K562 (cell line): ENCODE results near the gene ETV2. TPM values are rescaled to one million over a fixed set of nuclear protein-coding genes. Genes with fewer than 3 reads are reported as not detected.

ENCODE experiments used
- ESRRA ChIP-seq: fragments of 450-650 bp; IDR thresholded peaks from 2 replicates; pipeline ENCODE4 v1.6.1; 2014; ENCODE audit warnings: low read depth, mild to moderate bottlenecking, moderate library complexity, borderline replicate concordance
- FOXJ3 ChIP-seq: sonication (generic); formaldehyde crosslinking; IDR thresholded peaks from 2 replicates; pipeline ENCODE4 v1.4.0; 2020; ENCODE audit warnings: mild to moderate bottlenecking, missing genetic modification reagents
- HDAC1 ChIP-seq, 2 experiments: fragments of 450-650 bp; IDR thresholded peaks; 2 replicates each; pipeline ENCODE4 v1.6.1; 2016 to 2017; ENCODE audit warnings: inconsistent platforms in 1 of 2, mild to moderate bottlenecking in 1 of 2, moderate library complexity in 1 of 2
- HDAC2 ChIP-seq: fragments of 450-650 bp; IDR thresholded peaks from 2 replicates; pipeline ENCODE4 v1.6.1; 2016; ENCODE audit warnings: mild to moderate bottlenecking
- HLTF ChIP-seq: fragments of 450-650 bp; IDR thresholded peaks from 2 replicates; pipeline ENCODE4 v1.6.1; 2016
- NCOA1 ChIP-seq: fragments of 450-650 bp; IDR thresholded peaks from 2 replicates; pipeline ENCODE4 v1.6.1; 2016; ENCODE audit warnings: low read depth
- NFATC3 ChIP-seq: fragments of 450-650 bp; IDR thresholded peaks from 2 replicates; pipeline ENCODE4 v1.6.1; 2017; ENCODE audit warnings: mild to moderate bottlenecking
- NR3C1 ChIP-seq: sonication (generic); formaldehyde crosslinking; IDR thresholded peaks from 2 replicates; pipeline ENCODE4 v1.8.1; 2022; ENCODE audit warnings: missing genetic modification reagents
- NUFIP1 ChIP-seq: fragments of 450-650 bp; IDR thresholded peaks from 2 replicates; pipeline ENCODE4 v1.6.1; 2018; ENCODE audit not compliant: partially characterized antibody
- PCBP1 ChIP-seq: fragments of 200-400 bp; formaldehyde crosslinking; IDR thresholded peaks from 2 replicates; pipeline ENCODE4 v1.6.1; 2018; ENCODE audit warnings: mild to moderate bottlenecking, low read depth, low read length; ENCODE audit not compliant: poor library complexity, severe bottlenecking
- SAFB ChIP-seq: fragments of 200-400 bp; formaldehyde crosslinking; IDR thresholded peaks from 2 replicates; pipeline ENCODE4 v1.6.1; 2017; ENCODE audit warnings: low read depth, low read length, borderline replicate concordance
- SNIP1 ChIP-seq: fragments of 450-650 bp; IDR thresholded peaks from 2 replicates; pipeline ENCODE4 v1.7.1; 2017; ENCODE audit warnings: low read depth, mild to moderate bottlenecking
- ZNF143 ChIP-seq: sonication (generic); formaldehyde crosslinking; IDR thresholded peaks from 2 replicates; pipeline ENCODE4 v1.9.0; 2022; ENCODE audit warnings: mild to moderate bottlenecking, missing genetic modification reagents
- ZNF174 ChIP-seq: fragments of 250-450 bp; sonication (Bioruptor Pico); IDR thresholded peaks from 2 replicates; pipeline ENCODE4 v1.4.0; 2020; ENCODE audit warnings: mild to moderate bottlenecking
- ZNF197 ChIP-seq: fragments of 200-800 bp; sonication (Bioruptor generic); IDR thresholded peaks from 2 replicates; pipeline ENCODE4 v1.6.1; 2016; ENCODE audit warnings: low read depth, missing genetic modification characterization, missing compliant biosample characterization
- ZNF408 ChIP-seq: fragments of 250-450 bp; sonication (Bioruptor Pico); IDR thresholded peaks from 2 replicates; pipeline ENCODE4 v1.4.0; 2020; ENCODE audit warnings: low read depth, mild to moderate bottlenecking, moderate library complexity
- ZNF668 ChIP-seq: fragments of 250-450 bp; sonication (Bioruptor Pico); IDR thresholded peaks from 2 replicates; pipeline ENCODE4 v1.8.0; 2022; ENCODE audit warnings: mild to moderate bottlenecking, inconsistent platforms
- polyA plus RNA-seq, 8 experiments: library from polyadenylated mRNA; depleted of rRNA in 4 of 8; stranded (reverse) in 5 of 8; unstranded in 3 of 8; fragments of >200 nt; fragmentation: Nextera tagmentation in 2 of 8; fragmentation: Illumina TruSeq in 1 of 8; extraction: Ambion mirVana in 2 of 8; extraction: Trizol in 1 of 8; gene quantifications; 2 replicates each; pipeline versions ENCODE4 v1.2.1 to v1.2.3, GENCODE V29; 2011 to 2014; ENCODE audit warnings: inconsistent platforms in 1 of 8, missing spikeins in 1 of 8
- total RNA-seq, 7 experiments: library from RNA; depleted of rRNA in 6 of 7; stranded (reverse); fragments of >200 nt in 6 of 7; fragmentation: Illumina TruSeq in 2 of 7; extraction: Trizol in 2 of 7; gene quantifications; 2 replicates each; pipeline versions ENCODE4 v1.2.1 to v1.2.3, GENCODE V29; 2011 to 2021; ENCODE audit warnings: low replicate concordance in 1 of 7
- TF ChIP-seq, protein P1 (sequence below): fragments of 200-800 bp; sonication (Bioruptor generic); IDR thresholded peaks from 2 replicates; pipeline ENCODE4 v1.6.1; 2017; ENCODE audit warnings: missing genetic modification characterization, missing compliant biosample characterization
- TF ChIP-seq, protein P2 (sequence below): fragments of 250-450 bp; sonication (Bioruptor Pico); IDR thresholded peaks from 2 replicates; pipeline ENCODE4 v1.5.0; 2022; ENCODE audit warnings: mild to moderate bottlenecking
- TF ChIP-seq, protein P3 (sequence below): IDR thresholded peaks from 3 replicates; pipeline ENCODE4 v1.6.1; 2011; ENCODE audit warnings: borderline replicate concordance, mild to moderate bottlenecking; ENCODE audit not compliant: insufficient read length, insufficient read depth
- TF ChIP-seq, protein P4 (sequence below): fragments of 450-650 bp; IDR thresholded peaks from one replicate; pipeline ENCODE4 v1.6.1; 2018; ENCODE audit warnings: mild to moderate bottlenecking, moderate library complexity; ENCODE audit not compliant: partially characterized antibody
- TF ChIP-seq, protein P5 (sequence below): fragments of 250-450 bp; sonication (Bioruptor Pico); IDR thresholded peaks from 2 replicates; pipeline ENCODE4 v1.8.0; 2022; ENCODE audit warnings: inconsistent platforms

Gene ETV2
- total and polyA plus RNA-seq, 9 of the 15 experiments (the other 6 are each of a cell fraction or from before 2014, with no cell fraction given), result 0.11 to 3.7 (median 0.55) TPM

DNA sequence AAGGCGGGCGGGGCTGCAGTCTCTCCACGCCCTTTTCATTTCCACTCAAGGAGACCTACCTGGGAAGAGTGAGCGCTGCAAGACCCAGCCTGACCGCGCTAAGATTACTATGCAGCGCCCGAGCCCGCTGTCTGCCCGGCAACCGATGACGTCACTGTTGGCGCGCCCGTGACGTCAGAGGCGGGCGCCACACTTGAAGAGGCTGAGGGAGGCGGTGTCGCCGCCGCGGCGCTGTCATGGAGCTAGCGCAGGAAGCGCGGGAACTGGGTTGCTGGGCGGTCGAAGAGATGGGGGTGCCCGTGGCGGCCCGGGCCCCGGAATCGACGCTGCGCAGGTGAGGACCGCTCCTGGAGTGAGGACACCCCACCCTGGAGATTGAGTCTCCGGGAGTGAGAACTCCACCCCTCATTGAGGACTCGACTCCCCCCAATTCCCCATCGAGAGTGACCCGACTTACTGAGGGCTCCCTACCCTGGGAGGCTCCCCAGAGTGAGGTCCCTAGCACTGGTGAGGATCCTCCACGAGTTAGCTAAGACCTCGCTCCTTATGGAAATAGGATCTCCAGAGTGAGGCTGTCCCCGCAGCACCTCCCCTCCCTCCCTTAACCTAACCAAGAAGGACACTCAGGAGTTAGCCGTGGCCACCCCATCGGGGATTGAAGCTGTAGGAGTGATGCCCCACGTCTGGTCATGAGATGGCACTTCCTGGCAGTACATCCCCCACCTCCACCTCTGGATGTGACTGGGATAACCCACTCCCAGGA, 28.8 kb upstream of the ETV2 start, which contains the start of gene HAUS5 (continued):
- TF ChIP-seq, protein P1, sequence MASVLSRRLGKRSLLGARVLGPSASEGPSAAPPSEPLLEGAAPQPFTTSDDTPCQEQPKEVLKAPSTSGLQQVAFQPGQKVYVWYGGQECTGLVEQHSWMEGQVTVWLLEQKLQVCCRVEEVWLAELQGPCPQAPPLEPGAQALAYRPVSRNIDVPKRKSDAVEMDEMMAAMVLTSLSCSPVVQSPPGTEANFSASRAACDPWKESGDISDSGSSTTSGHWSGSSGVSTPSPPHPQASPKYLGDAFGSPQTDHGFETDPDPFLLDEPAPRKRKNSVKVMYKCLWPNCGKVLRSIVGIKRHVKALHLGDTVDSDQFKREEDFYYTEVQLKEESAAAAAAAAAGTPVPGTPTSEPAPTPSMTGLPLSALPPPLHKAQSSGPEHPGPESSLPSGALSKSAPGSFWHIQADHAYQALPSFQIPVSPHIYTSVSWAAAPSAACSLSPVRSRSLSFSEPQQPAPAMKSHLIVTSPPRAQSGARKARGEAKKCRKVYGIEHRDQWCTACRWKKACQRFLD (CRISPR knock-in tag), result peak; percentile 16; the same call in 1 of the 2 replicates
- TF ChIP-seq FOXJ3 (CRISPR knock-in tag), result no peak
- TF ChIP-seq, protein P2, sequence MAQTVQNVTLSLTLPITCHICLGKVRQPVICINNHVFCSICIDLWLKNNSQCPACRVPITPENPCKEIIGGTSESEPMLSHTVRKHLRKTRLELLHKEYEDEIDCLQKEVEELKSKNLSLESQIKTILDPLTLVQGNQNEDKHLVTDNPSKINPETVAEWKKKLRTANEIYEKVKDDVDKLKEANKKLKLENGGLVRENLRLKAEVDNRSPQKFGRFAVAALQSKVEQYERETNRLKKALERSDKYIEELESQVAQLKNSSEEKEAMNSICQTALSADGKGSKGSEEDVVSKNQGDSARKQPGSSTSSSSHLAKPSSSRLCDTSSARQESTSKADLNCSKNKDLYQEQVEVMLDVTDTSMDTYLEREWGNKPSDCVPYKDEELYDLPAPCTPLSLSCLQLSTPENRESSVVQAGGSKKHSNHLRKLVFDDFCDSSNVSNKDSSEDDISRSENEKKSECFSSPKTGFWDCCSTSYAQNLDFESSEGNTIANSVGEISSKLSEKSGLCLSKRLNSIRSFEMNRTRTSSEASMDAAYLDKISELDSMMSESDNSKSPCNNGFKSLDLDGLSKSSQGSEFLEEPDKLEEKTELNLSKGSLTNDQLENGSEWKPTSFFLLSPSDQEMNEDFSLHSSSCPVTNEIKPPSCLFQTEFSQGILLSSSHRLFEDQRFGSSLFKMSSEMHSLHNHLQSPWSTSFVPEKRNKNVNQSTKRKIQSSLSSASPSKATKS (CRISPR knock-in tag), result no peak
- TF ChIP-seq SNIP1, result no peak
- no peak for TF ChIP-seq NCOA1
- TF ChIP-seq, protein P3, sequence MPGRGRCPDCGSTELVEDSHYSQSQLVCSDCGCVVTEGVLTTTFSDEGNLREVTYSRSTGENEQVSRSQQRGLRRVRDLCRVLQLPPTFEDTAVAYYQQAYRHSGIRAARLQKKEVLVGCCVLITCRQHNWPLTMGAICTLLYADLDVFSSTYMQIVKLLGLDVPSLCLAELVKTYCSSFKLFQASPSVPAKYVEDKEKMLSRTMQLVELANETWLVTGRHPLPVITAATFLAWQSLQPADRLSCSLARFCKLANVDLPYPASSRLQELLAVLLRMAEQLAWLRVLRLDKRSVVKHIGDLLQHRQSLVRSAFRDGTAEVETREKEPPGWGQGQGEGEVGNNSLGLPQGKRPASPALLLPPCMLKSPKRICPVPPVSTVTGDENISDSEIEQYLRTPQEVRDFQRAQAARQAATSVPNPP, result no peak
- TF ChIP-seq NUFIP1, result no peak
- no peak for TF ChIP-seq NR3C1 (CRISPR knock-in tag)
- TF ChIP-seq, protein P4, sequence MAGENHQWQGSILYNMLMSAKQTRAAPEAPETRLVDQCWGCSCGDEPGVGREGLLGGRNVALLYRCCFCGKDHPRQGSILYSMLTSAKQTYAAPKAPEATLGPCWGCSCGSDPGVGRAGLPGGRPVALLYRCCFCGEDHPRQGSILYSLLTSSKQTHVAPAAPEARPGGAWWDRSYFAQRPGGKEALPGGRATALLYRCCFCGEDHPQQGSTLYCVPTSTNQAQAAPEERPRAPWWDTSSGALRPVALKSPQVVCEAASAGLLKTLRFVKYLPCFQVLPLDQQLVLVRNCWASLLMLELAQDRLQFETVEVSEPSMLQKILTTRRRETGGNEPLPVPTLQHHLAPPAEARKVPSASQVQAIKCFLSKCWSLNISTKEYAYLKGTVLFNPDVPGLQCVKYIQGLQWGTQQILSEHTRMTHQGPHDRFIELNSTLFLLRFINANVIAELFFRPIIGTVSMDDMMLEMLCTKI, result no peak
- TF ChIP-seq ZNF408, result no peak
- no peak for TF ChIP-seq ZNF174 (CRISPR knock-in tag)
- TF ChIP-seq ZNF197 (CRISPR knock-in tag), result no peak
- peak in 1 of 2 experiments; percentile 90; a peak in 2 of 4 replicates for TF ChIP-seq HDAC1 (IDR thresholded peaks at IDR 0.05)
- TF ChIP-seq ZNF668 (CRISPR knock-in tag), result no peak
- TF ChIP-seq HDAC2, result no peak
- no peak for TF ChIP-seq SAFB
- TF ChIP-seq ZNF143 (CRISPR knock-in tag), result 0 out of 2 replicates have a peak, but pooled peaks have one; percentile 20
- TF ChIP-seq PCBP1, result peak; percentile 49
- TF ChIP-seq HLTF, result no peak
- TF ChIP-seq NFATC3, result no peak
- TF ChIP-seq ESRRA, result peak; percentile 52
- TF ChIP-seq, protein P5, sequence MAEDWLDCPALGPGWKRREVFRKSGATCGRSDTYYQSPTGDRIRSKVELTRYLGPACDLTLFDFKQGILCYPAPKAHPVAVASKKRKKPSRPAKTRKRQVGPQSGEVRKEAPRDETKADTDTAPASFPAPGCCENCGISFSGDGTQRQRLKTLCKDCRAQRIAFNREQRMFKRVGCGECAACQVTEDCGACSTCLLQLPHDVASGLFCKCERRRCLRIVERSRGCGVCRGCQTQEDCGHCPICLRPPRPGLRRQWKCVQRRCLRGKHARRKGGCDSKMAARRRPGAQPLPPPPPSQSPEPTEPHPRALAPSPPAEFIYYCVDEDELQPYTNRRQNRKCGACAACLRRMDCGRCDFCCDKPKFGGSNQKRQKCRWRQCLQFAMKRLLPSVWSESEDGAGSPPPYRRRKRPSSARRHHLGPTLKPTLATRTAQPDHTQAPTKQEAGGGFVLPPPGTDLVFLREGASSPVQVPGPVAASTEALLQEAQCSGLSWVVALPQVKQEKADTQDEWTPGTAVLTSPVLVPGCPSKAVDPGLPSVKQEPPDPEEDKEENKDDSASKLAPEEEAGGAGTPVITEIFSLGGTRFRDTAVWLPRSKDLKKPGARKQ, result no peak
